Measurements from ENCODE around the gene PAXX.
A peak's percentile ranks its signal among the peaks of the same experiment; 100 is the strongest.

The PAXX gene

GRCh38 chr9:137020771-137021567 is 28.7 kb downstream of the PAXX start:
- H3K4ac ChIP-seq (ENCODE audit: low read depth in 1 of 2, low read length in 2 of 2) = no peak overlapping the region
- 93% methylated on average over 32 of the region's 32 CpGs for whole genome bisulfite sequencing
- H3K18ac ChIP-seq (ENCODE audit: low read depth in 1 of 2, low read length in 2 of 2) = no peak overlapping the region
- no peaks in the 10 kb centered on the region for H3K9me3 ChIP-seq (ENCODE audit: control insufficient read depth, low read length)
- no peaks in the 10 kb centered on the region for H3K79me1 ChIP-seq (replicated peaks; ENCODE audit: low read length, poor library complexity, severe bottlenecking)
- H3K14ac ChIP-seq (ENCODE audit: low read length in 2 of 2) = no peak overlapping the region
- no peak overlapping the region for H4K8ac ChIP-seq (ENCODE audit: low read length)
- no peak overlapping the region for H2BK5ac ChIP-seq (ENCODE audit: low read depth, low read length, poor library complexity, severe bottlenecking)
- peaks cover 18% of the 10 kb centered on the region for H3K4me1 ChIP-seq (ENCODE audit: control insufficient read depth, insufficient read depth, low read depth, low read length)
- no peak overlapping the region for H3K27ac ChIP-seq (ENCODE audit: low read length, poor library complexity, severe bottlenecking)
- H3K9ac ChIP-seq (ENCODE audit: low read length) = no peak overlapping the region
- H3K4me2 ChIP-seq (ENCODE audit: low read length, poor library complexity, severe bottlenecking) = no peak overlapping the region
- no peak overlapping the region for H2BK12ac ChIP-seq (ENCODE audit: low read length in 2 of 2)
- no peak overlapping the region for H4K91ac ChIP-seq (ENCODE audit: low read length)
- H2BK120ac ChIP-seq (ENCODE audit: low read depth, low read length) = no peak overlapping the region
- no peak for DNase-seq
- H2AK5ac ChIP-seq (ENCODE audit: low read length, severe bottlenecking) = no peak overlapping the region
- no peak overlapping the region for H2AFZ ChIP-seq (ENCODE audit: low read depth, low read length)
- H3K27me3 ChIP-seq (ENCODE audit: control insufficient read depth in 1 of 2, insufficient read depth in 1 of 2, low read length in 2 of 2) = no peaks in the 10 kb centered on the region
- H3K23ac ChIP-seq (ENCODE audit: low read length in 2 of 2) = no peak overlapping the region
- H3K36me3 ChIP-seq (ENCODE audit: control insufficient read depth in 1 of 2, insufficient read depth in 2 of 2, low read depth in 1 of 2, low read length in 2 of 2) = peaks cover 11 to 44% of the 10 kb centered on the region in 2 experiments
- no peak overlapping the region for H2BK15ac ChIP-seq (ENCODE audit: low read depth, poor library complexity, severe bottlenecking)
- H3K4me3 ChIP-seq (ENCODE audit: insufficient read depth in 1 of 2, low read depth in 1 of 2, low read length in 2 of 2) = no peak overlapping the region

GRCh38 chr9:137021568-137021978 is 29.4 kb downstream of the PAXX start:
- Histone ChIP-seq H2AFZ (ENCODE audit: low read depth, low read length) (no peak overlapping the region), H3K9ac (ENCODE audit: low read length) (no peak overlapping the region), H4K8ac (ENCODE audit: low read length) (no peak overlapping the region), H3K14ac (ENCODE audit: low read length in 2 of 2) (no peak overlapping the region), H3K23ac (ENCODE audit: low read length in 2 of 2) (no peak overlapping the region), H4K91ac (ENCODE audit: low read length) (no peak overlapping the region), H2BK120ac (ENCODE audit: low read depth, low read length) (no peak overlapping the region), H3K4me1 (ENCODE audit: control insufficient read depth, insufficient read depth, low read depth, low read length) (peaks cover 20% of the 10 kb centered on the region), H2BK12ac (ENCODE audit: low read length in 2 of 2) (no peak overlapping the region), H3K4me2 (ENCODE audit: low read length, poor library complexity, severe bottlenecking) (no peak overlapping the region), H3K4ac (ENCODE audit: low read depth in 1 of 2, low read length in 2 of 2) (no peak overlapping the region), H3K4me3 (ENCODE audit: insufficient read depth in 1 of 2, low read depth in 1 of 2, low read length in 2 of 2) (no peak overlapping the region), H3K36me3 (ENCODE audit: control insufficient read depth in 1 of 2, insufficient read depth in 2 of 2, low read depth in 1 of 2, low read length in 2 of 2) (peaks cover 8 to 38% of the 10 kb centered on the region in 2 experiments), H3K27ac (ENCODE audit: low read length, poor library complexity, severe bottlenecking) (no peak overlapping the region), H3K79me1 (replicated peaks; ENCODE audit: low read length, poor library complexity, severe bottlenecking) (no peaks in the 10 kb centered on the region), H3K18ac (ENCODE audit: low read depth in 1 of 2, low read length in 2 of 2) (no peak overlapping the region), H3K9me3 (ENCODE audit: control insufficient read depth, low read length) (no peaks in the 10 kb centered on the region), H2BK15ac (ENCODE audit: low read depth, poor library complexity, severe bottlenecking) (no peak overlapping the region), H2AK5ac (ENCODE audit: low read length, severe bottlenecking) (no peak overlapping the region), H3K27me3 (ENCODE audit: control insufficient read depth in 1 of 2, insufficient read depth in 1 of 2, low read length in 2 of 2) (no peaks in the 10 kb centered on the region), H2BK5ac (ENCODE audit: low read depth, low read length, poor library complexity, severe bottlenecking) (no peak overlapping the region)
- 91% methylated on average over 6 of the region's 6 CpGs for WGBS
- DNase-seq = no peak

GRCh38 chr9:137021979-137022661 is 29.9 kb downstream of the PAXX start:
- no peaks in the 10 kb centered on the region for H3K27me3 ChIP-seq (ENCODE audit: control insufficient read depth in 1 of 2, insufficient read depth in 1 of 2, low read length in 2 of 2)
- no peak overlapping the region for H3K9ac ChIP-seq (ENCODE audit: low read length)
- no peak overlapping the region for H3K4ac ChIP-seq (ENCODE audit: low read depth in 1 of 2, low read length in 2 of 2)
- DNase-seq = peak; percentile 61
- H2AFZ ChIP-seq (ENCODE audit: low read depth, low read length) = no peak overlapping the region
- no peak overlapping the region for H3K4me3 ChIP-seq (ENCODE audit: insufficient read depth in 1 of 2, low read depth in 1 of 2, low read length in 2 of 2)
- H4K91ac ChIP-seq (ENCODE audit: low read length) = no peak overlapping the region
- H3K27ac ChIP-seq (ENCODE audit: low read length, poor library complexity, severe bottlenecking) = no peak overlapping the region
- H3K18ac ChIP-seq (ENCODE audit: low read depth in 1 of 2, low read length in 2 of 2) = no peak overlapping the region
- no peak overlapping the region for H4K8ac ChIP-seq (ENCODE audit: low read length)
- H3K9me3 ChIP-seq (ENCODE audit: control insufficient read depth, low read length) = no peaks in the 10 kb centered on the region
- peaks cover 24% of the 10 kb centered on the region for H3K4me1 ChIP-seq (ENCODE audit: control insufficient read depth, insufficient read depth, low read depth, low read length)
- no peak overlapping the region for H2BK120ac ChIP-seq (ENCODE audit: low read depth, low read length)
- no peaks in the 10 kb centered on the region for H3K79me1 ChIP-seq (replicated peaks; ENCODE audit: low read length, poor library complexity, severe bottlenecking)
- H3K23ac ChIP-seq (ENCODE audit: low read length in 2 of 2) = no peak overlapping the region
- H2BK15ac ChIP-seq (ENCODE audit: low read depth, poor library complexity, severe bottlenecking) = no peak overlapping the region
- H3K36me3 ChIP-seq (ENCODE audit: control insufficient read depth in 1 of 2, insufficient read depth in 2 of 2, low read depth in 1 of 2, low read length in 2 of 2) = peaks cover 3 to 33% of the 10 kb centered on the region in 2 experiments
- no peak overlapping the region for H3K4me2 ChIP-seq (ENCODE audit: low read length, poor library complexity, severe bottlenecking)
- WGBS = 51% methylated on average over 30 of the region's 30 CpGs
- no peak overlapping the region for H2AK5ac ChIP-seq (ENCODE audit: low read length, severe bottlenecking)
- no peak overlapping the region for H2BK12ac ChIP-seq (ENCODE audit: low read length in 2 of 2)
- H2BK5ac ChIP-seq (ENCODE audit: low read depth, low read length, poor library complexity, severe bottlenecking) = no peak overlapping the region
- no peak overlapping the region for H3K14ac ChIP-seq (ENCODE audit: low read length in 2 of 2)

GRCh38 chr9:137022662-137023008 is 30.4 kb downstream of the PAXX start:
- H2BK120ac ChIP-seq (ENCODE audit: low read depth, low read length) = no peak overlapping the region
- H3K4me1 ChIP-seq (ENCODE audit: control insufficient read depth, insufficient read depth, low read depth, low read length) = peaks cover 29% of the 10 kb centered on the region
- no peak overlapping the region for H4K8ac ChIP-seq (ENCODE audit: low read length)
- no peak overlapping the region for H3K4me3 ChIP-seq (ENCODE audit: insufficient read depth in 1 of 2, low read depth in 1 of 2, low read length in 2 of 2)
- H3K9ac ChIP-seq (ENCODE audit: low read length) = no peak overlapping the region
- no peak overlapping the region for H3K18ac ChIP-seq (ENCODE audit: low read depth in 1 of 2, low read length in 2 of 2)
- H3K14ac ChIP-seq (ENCODE audit: low read length in 2 of 2) = no peak overlapping the region
- no peaks in the 10 kb centered on the region for H3K9me3 ChIP-seq (ENCODE audit: control insufficient read depth, low read length)
- H3K4me2 ChIP-seq (ENCODE audit: low read length, poor library complexity, severe bottlenecking) = no peak overlapping the region
- no peak overlapping the region for H2AFZ ChIP-seq (ENCODE audit: low read depth, low read length)
- no peak overlapping the region for H2AK5ac ChIP-seq (ENCODE audit: low read length, severe bottlenecking)
- H2BK12ac ChIP-seq (ENCODE audit: low read length in 2 of 2) = no peak overlapping the region
- no peak overlapping the region for H3K27ac ChIP-seq (ENCODE audit: low read length, poor library complexity, severe bottlenecking)
- 94% methylated on average over 23 of the region's 23 CpGs for WGBS
- no peak overlapping the region for H2BK5ac ChIP-seq (ENCODE audit: low read depth, low read length, poor library complexity, severe bottlenecking)
- H3K23ac ChIP-seq (ENCODE audit: low read length in 2 of 2) = no peak overlapping the region
- no peak overlapping the region for H3K4ac ChIP-seq (ENCODE audit: low read depth in 1 of 2, low read length in 2 of 2)
- H4K91ac ChIP-seq (ENCODE audit: low read length) = no peak overlapping the region
- no peak overlapping the region for H2BK15ac ChIP-seq (ENCODE audit: low read depth, poor library complexity, severe bottlenecking)
- DNase-seq = no peak
- H3K36me3 ChIP-seq (ENCODE audit: control insufficient read depth in 1 of 2, insufficient read depth in 2 of 2, low read depth in 1 of 2, low read length in 2 of 2) = peaks cover 0 to 27% of the 10 kb centered on the region in 2 experiments
- no peaks in the 10 kb centered on the region for H3K27me3 ChIP-seq (ENCODE audit: control insufficient read depth in 1 of 2, insufficient read depth in 1 of 2, low read length in 2 of 2)
- H3K79me1 ChIP-seq (replicated peaks; ENCODE audit: low read length, poor library complexity, severe bottlenecking) = no peaks in the 10 kb centered on the region

Data from mesenchymal stem cell (in vitro differentiated cells and primary cell).